Inflammatory macrophage treated with lipopolysaccharide for 1 hour (primary cell): ENCODE results near the gene FAM78A.
A peak's percentile ranks its signal among the peaks of the same experiment; 100 is the strongest.

Experiments
- DNase-seq, 2 donors: peaks; one replicate each; pipeline ENCODE4 v3.0.0-alpha.2; 2020 to 2022

FAM78A gene

GRCh38 chr9:131302244-131303075 lies 26.1 kb upstream of the FAM78A start:
- no peak for DNase-seq

- DNase-seq: no peak
These were observed 24.1 kb upstream of the FAM78A start for GRCh38 chr9:131300444-131300843.

GRCh38 chr9:131299961-131300347 lies 23.6 kb upstream of the FAM78A start:
- no peak for DNase-seq

GRCh38 chr9:131299346-131299960 lies 23.1 kb upstream of the FAM78A start:
- no peak for DNase-seq

GRCh38 chr9:131298816-131299215 lies 22.5 kb upstream of the FAM78A start:
- DNase-seq: no peak

GRCh38 chr9:131298341-131298740 lies 22.0 kb upstream of the FAM78A start:
- DNase-seq: no peak

GRCh38 chr9:131297903-131298302 lies 21.6 kb upstream of the FAM78A start:
- DNase-seq: no peak

- no peak for DNase-seq
These were observed 20.7 kb upstream of the FAM78A start for GRCh38 chr9:131296906-131297500.

- DNase-seq: no peak
These were observed 20.1 kb upstream of the FAM78A start for GRCh38 chr9:131296460-131296859.

- no peak for DNase-seq
These were observed 16.6 kb upstream of the FAM78A start for GRCh38 chr9:131292937-131293336.

GRCh38 chr9:131291795-131292315 lies 15.5 kb upstream of the FAM78A start:
- no peak for DNase-seq

GRCh38 chr9:131290767-131291370 lies 14.6 kb upstream of the FAM78A start:
- no peak for DNase-seq

- no peak for DNase-seq
These were observed 13.9 kb upstream of the FAM78A start for GRCh38 chr9:131290036-131290766.

- no peak for DNase-seq
These were observed 13.2 kb upstream of the FAM78A start, which contains the start of gene PLPP7 for GRCh38 chr9:131289301-131290035. Gene PLPP7, plus strand, starts transcription at chr9:131289723. Its CDS starts 275 bp downstream, at chr9:131289998.

- DNase-seq: no peak
These were observed 11.9 kb upstream of the FAM78A start for GRCh38 chr9:131288217-131288616.

- no peak for DNase-seq
These were observed 11.0 kb upstream of the FAM78A start for GRCh38 chr9:131287359-131287758.

- DNase-seq: peak in 1 of 2 donors; percentile 29
These were observed 8.5 kb upstream of the FAM78A start for GRCh38 chr9:131284856-131285255.

GRCh38 chr9:131282688-131283422 lies 6.5 kb upstream of the FAM78A start:
- no peak for DNase-seq

- no peak for DNase-seq
These were observed 5.9 kb upstream of the FAM78A start for GRCh38 chr9:131282175-131282574.

- no peak for DNase-seq
These were observed 5.0 kb upstream of the FAM78A start for GRCh38 chr9:131281119-131281965.
